ENCODE measurements around the gene QARS1.

The QARS1 gene

DNA sequence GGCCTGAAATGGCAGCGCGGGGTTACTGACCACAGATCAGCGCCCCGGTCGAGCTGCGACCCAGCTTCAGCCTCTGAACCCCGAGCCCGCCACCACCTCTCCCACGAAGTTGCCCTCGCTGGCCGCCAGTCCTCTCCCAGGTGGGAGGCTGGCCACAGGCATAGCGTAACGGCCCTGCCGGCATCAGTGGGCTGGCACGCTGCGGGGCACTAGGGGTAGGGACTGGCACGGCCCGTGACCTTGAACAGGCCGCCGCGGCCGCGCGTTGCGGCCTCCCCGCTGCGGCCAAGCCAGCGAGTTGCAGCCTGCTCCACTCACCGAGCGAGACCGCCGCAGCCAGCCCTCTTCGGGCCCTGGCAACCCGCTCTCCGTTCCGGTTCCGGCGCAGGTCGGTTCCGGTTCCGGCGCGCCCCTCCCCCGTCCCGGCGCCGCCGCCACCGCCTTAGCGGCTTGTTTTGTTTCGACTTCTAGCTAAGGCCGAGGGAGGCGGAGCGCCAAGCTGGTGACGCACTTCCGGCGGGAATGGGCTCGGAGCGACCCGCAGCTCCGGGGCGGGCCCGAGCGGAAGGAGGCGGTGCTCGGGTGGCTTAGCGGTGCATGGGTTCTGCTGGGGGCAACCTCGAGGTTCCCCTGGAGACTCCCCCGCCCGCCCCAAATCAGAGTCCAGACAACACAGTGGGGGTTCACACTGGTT is 16.0 kb upstream of the QARS1 start, which contains the start of gene USP19:
Gene USP19 (minus strand): TSS at position 386 of the 694 bp plus-strand sequence. CDS start 1,678 bp downstream, outside the sequence.
- DNase-seq: peak; percentile 91

DNA sequence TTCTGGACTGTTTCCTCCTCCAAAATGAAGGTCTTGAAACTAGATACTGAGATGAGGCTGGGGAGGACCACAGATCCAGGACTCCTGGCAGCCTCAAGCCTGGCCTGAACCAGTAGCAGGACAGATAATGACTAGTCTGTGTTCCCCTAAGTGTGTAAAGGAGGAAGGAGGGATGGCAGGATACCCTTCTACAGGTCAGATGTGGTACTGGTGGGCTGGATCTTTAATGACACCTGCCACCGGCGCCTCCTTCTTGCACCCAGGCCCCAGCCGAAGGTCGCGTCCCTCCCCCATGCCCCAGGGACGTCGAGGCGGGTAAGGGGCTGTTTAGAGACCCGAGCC is 15.5 kb upstream of the QARS1 start:
- no peak for DNase-seq

DNA sequence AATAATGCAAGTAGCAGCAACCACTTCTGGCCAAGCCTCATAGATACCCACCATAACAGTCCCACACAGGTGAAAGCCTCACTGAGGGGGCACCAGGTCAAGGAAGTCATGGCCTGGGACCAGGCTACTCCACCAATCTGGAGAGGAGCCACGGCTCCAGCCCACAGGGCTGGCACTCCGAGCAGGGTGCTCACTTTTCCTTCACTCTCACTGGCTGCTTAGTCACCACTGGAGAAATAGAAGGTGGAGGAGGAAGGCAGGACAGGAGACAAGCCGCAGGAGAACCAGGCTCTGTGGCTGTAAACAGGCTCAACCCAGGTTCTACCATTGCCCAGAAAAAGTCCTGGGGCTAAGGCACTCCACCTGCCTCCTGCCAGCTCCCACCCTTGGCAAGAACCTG is 14.9 kb upstream of the QARS1 start:
- no peak for DNase-seq

DNA sequence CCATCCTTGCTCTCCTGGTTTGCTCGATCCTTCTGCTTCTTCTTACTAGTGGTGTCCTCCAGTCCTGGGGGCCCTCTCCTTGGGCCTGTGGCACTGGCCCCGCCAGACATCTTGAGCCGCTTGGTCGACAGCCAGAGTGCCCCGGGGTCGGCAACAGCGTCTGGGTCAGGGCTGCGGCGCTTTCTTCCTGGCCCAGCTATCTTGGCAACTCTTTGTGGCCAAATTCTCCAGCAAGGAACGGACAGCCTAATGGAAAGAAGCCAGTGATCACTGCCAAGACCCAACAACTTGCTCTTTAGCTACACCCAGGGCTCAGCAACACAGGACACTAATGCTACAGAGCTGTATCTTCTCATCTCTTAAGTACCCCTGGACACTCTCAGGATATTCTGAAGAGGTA is 14.5 kb upstream of the QARS1 start:
- DNase-seq: no peak

DNA sequence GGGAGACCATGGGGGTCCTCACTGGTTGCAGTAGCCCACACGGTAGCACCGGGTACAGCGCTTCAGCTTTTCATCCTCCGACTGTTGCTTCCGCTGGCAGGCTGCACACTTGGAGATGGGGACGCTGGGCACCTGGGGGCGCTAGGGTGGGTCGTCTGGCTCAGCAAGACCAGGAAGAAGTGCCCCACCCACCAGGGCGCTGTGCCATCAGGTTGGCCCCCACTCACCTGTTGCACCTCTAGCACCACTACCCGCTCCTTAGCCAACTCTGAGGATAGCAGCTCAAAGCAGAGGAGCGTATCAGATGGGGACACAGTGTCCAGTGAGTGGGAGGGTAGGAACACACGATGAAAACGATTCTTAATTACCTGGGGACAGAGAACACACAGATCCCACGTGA is 7.7 kb upstream of the QARS1 start:
- no peak for DNase-seq

DNA sequence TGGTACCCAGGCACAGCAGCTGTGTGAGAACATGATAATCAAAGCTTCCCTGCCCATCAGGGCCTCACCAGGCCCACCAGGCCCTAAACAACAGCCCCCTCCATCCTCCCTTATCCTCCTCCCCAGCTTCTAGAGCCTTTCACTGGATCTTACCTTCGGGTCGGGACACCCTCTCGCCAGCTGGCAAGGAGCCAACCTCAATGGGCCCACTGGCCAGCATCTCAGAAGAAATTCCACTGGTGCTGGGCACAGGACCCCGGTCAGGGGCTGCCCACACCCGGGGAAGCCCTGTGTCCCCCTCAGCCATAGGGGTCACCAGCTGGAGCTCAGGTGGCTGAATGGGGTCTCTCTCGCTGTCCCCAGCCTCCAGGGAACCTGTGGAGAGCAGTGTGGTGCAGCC is 6.8 kb upstream of the QARS1 start:
- DNase-seq: no peak

DNA sequence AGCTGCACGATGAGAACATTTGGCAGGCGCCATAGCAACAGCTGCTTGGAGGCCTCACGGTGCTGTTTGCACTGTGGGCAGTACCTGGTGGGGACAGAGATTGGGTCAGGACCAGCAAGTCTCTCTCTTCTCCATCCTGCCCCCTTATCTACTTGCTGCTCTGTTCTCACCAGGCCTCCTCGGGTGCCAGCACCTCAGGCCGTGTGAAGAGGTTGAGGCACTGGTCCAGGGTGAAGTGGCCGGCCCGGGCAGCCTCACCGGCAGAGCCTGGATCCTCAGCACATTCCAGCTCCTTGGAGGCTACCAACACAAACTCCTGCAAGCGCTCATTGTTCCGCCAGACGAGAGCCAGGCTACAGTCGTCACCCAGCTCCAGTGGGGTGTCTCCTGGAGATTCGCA is 6.2 kb upstream of the QARS1 start:
- no peak for DNase-seq

DNA sequence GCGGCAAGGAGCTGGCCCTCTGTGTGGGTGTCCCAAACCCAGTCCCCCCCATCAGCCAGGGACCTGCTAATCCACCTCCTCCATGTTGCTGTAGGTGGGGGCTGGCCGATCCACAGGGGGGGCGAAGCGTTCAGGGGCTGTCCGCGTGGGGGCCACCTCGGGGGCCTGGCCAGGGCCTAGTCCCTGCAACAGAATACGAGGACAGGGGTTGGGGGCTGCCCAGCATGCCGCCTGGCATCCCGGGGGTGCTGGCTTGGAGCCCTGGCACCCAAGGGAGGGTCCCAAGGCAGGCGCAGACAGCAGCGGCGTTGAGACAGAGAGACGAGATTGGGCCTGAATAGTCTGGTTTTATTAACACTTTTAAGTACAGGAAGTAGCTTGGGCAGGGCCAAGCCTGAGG is 3.8 kb upstream of the QARS1 start:
- DNase-seq: no peak

DNA sequence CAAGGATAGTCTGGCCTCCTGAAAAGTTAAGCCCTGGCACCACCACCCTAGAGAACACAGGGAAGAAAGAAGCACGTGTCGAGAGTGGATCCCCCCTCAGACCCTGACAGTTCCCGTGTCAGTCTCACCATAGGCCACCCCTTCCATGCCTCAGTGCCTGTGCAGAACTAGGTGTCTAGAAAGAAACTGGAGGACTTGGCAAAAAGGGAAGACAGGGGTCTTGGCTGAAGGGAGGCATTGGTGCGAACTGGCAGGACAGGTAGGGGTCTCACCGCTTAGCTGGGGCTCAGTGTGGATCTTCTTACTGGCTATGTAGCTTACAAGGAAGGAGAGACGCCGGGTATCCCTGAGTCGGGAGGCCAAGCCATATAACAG is 518 bp downstream of the QARS1 start:
- no peak for DNase-seq

DNA sequence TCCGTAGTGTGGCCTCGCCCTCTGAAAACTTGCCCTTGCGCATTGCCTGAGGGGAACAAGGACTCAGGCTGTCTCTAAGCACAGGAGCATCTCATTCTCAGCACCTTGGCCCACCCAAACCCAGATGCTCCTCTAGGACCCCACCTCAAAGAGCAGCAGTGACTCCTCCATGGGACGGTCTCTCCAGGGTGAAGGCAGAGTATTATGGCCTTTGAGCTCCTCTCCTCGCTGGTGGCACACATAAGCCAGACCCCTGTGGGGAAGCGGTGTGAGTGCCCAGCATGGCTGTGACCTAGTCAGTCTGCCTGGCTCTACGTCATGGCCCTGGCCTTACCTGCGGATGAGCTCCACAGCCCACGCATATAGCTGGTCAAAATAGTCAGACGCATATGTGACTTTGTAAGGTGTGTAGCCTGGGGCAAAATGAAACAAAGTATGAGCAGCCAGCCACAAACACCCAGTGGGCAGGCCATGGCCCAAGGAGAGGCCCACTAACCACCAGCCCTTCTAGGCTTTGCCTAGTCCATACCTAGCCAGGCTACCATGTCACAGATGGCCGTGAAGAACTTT is 4.4 kb downstream of the QARS1 start:
- no peak for DNase-seq

DNA sequence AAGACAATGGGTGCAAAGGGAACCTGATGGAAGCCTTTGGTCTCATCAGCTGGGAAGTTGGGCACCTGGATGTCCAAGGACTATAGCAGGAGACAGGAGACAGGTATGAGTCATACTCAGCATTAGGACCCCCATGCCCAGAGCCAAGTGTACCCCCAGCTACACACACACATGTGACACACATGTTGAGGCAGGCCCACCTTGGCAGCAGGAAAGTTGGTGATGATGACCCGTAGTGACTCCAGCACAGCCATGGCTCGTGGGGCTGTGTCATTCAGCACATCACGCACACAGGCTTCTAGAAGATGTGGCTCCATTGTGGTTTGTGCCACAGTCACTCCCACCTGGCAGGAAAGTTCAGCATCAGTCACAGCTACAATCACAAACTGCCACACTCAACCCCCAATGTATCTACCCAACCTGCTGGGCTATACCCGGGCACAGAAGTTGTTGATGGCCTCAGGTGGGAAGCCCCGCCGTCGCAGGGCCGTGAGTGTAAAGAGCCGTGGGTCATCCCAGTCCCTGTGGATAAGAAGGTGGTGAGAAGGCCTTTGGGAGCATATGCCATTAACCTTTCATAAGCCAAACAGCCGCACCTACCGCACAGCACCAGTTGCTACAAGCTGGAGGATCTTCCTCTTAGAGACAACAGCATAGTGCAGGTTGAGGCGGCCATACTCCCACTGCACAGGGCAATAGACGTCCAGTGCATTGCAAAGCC is 5.5 kb downstream of the QARS1 start:
- DNase-seq: no peak

DNA sequence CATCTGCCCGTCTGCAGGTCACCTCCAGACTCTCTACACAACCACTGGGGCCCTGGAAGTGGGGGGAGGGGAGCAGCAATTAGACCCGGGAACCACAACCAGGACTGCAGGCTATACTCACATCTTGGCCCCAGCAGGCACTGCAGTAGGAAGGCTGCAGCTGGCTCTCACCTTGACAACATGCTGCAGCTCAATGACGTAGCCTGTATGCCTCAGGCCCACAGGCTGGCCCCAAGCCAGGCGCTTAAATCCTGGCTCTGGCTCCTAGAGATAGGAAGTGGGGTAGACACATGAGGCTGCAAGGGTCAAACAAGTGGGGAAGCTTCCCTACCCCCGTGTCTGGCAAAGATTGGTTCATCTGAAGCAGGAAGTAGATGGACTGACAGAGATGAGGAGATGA is 6.1 kb downstream of the QARS1 start:
- peak; percentile 34 for DNase-seq

DNA sequence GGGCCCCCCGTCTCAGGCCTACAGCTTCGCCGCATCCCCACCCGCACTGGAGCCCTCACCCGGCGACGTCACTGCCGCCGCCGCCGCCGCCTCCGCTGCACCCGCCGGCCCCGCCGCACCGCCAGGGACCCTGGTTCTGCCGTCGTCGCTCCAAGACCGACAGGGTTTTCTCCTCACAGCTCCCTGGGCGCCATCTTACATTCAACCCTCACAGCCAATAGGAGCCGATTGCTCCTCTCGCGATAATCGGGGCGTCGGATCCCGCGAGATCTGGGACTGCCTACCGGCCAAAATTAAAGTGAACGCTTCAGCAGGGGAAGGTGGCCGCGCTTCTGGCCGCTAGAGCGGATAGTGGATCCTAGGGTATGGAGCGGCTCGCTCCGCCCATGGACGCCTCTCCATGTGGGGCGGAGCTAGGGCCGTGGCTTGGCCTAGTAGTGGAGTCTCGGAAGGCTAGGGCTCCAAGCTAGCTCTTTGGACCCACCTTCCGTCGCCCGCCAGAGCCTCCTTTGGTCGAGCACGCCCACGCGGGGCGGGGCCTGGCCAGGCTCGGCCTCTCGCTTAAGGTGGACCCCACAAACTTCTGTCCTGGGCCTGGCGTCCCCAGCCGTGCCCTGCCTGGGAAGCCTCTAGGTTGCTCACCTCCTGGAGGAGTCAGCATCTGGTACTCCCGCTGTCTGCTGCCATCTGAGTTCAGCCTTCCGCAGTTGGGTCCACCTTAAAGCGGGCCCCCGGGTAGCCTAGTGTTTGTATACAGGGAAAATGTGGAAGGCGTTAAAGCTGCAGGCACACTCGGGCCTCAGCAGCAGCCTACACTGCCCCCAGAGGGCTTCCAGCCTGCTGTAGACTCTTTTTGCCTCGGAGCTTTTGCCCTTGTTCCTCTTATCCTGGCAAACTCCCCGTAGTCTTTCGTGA is 10.4 kb downstream of the QARS1 start, which contains the start of gene QRICH1:
Gene QRICH1 (minus strand): TSS at position 219 of the 915 bp plus-strand sequence. CDS start 17,054 bp downstream, outside the sequence.
- DNase-seq: peak; percentile 99

DNA sequence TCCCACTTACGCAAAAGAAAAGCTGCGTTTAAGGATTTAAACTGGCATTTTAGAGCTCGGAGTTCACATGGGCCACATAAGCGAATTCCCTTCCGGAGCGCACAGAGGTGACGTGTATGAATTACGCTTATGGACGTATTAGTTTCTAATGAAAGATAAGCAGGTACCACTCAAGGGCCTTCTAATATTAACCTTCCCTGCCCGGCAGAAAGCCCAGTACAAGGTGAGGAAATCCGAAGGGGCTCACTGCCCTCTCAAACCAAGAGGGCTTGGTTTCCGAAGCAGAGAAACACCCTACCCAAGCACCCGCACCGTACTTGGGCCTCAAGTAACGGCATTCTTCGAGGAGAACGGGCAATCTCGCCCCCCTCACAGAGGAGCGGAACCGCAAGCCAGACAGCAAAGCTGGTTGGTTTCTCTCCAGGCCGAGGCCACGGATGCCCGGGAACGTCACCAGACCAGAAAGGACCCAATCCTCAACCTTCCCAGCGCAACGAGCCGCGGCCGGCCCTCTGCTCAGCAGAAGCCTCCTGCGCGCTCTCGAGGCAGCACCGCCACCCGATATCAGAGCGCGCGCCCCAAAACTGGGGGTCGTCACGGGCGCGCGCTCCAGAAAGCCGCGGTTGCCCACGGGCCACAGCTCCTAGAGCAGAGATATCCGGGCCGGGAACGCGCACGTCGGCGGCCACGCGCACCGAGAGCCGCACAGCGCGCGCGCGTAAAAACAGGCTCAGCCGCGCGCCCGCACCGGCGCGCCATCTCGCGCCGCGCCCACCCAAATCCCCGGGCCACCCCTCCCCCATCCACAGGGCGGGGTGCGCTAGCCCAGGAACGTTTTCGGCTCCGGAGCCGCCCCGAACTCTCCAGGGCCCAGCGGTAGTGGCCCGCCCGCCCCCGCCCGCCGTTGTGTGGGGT is 11.4 kb downstream of the QARS1 start:
- DNase-seq: peak; percentile 74

DNA sequence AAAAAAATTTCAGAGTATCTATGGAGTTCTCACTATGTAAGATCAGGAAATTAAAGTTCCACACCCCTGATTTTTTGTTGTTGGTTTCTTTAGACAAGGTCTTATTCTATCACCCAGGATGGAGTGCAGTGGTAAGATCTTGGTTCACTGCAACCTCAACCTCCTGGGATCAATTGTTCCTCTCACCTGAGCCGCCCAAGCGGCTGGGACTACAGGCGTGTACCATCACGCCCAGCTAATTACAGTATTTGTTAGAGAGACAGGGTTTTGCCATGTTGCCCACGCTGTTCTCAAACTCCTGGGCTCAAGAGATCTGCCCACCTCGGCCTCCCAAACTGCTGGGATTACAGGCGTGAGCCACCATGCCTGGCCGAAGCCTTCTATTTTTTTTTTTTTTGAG is 23.1 kb downstream of the QARS1 start:
- DNase-seq: no peak

DNA sequence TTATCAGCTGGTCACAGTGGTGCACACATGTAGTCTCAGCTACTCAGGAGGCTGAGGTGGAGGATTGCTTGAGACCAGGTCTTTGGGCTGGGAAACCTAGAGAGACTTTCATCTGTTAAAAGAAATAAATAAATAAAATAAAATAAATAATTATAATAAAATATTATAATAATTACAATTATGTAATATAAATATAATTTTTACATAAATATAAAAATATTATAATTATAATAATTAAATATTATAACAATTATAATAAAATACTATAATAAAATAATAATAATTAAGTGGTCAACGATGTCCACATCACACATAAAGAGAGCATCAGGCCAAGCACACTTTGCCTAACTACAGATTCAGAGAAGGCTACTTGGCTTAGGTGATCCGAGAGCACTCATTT is 25.3 kb downstream of the QARS1 start:
- no peak for DNase-seq

DNA sequence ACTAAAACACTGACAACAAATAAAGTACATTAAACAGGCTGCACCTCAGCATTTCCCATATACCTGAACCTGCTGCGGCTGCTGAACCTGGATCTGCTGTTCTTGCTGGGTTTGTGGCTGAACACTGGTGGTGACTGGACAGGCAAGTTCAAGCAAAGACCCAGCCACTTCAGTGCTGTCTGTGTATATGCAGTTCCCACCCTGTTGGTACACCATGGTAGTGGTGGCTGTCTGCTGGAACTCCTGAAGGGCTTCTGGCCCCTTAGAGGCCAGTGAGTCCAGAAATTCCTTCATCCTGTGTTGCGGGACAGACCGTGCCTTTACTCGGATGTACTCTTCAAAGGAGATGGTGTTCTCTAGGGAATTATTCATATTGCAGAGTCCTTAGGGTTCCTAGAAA is 27.9 kb downstream of the QARS1 start:
- no peak for DNase-seq

DNA sequence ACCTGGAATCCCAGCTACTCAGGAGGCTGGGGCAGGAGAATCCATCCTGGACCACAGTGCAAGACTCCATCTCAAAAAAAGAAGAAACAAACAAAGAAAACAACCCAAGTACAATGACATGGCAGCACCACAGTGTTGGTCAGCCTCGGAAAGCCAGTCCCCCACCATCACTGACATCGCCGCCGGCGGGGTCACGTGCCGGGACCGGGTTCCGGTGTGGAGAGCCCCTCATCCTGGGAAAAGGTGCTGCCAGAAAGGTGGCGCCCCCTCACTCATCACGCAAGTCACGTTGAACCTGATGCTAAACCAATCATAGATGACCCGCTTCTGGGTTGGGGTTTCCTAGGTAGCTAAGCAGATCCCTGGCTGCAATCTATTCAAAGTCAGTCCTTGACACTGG is 28.4 kb downstream of the QARS1 start:
- no peak for DNase-seq

DNA sequence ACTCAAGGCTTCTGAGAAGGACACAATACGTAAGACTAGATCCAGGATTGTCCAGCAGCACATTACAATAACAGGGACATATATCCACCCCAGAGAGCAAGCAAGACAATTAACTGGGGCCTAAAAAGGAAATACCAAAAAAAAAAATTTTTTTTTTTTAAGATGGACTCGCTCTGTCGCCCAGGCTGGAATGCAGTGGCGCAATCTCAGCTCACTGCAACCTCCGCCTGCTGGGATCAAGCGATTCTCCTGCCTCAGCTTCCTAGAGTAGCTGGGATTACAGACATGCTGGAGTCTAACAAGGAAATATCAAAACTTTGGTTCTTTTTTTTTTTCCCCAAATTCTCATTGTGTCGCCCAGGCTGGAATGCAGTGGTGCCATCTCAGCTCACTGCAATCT is 46.5 kb downstream of the QARS1 start:
- no peak for DNase-seq

DNA sequence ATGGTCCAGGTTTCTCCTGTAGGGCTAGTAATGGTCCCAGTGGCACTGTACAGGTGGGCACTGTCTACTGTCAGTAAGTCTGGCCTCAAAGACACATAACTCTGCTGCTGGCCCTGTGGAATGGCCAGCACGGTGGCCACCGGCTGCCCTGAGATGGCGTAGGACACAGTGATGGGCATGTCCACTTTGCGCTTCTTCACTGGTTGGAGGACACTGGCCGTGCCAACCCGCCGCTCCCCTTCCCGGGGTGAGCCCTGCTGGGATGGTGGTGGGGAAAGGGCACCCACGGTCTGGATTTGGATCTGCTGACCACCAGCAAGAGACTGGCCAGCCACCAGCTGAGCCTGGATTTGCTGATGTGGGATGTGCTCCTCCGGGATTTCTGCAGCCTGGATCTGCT is 47.3 kb downstream of the QARS1 start:
- DNase-seq: no peak

DNA sequence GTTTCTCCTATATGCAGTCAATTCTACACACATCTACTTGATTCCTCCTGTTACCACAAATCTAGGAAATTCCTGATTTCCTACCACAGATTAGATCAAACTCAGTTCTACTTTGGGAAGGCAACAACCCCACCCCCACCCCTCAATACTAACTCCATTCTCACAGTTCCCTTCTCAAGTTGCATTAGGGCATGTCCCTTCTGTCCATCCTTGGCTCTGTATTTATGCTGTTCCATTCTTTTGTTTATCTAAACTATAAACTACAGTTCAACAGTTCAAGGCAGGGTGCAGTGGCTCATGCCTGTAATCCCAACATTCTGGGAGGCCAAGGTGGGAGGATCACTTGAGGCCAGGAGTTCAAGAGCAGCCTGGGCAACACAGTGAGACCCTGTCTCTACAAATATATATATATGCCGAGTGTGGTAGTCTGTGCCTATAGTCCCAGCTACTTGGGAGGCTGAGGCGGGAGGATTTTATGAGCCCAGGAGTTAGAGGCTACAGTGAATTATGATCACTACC is 50.2 kb downstream of the QARS1 start:
- no peak for DNase-seq

DNA sequence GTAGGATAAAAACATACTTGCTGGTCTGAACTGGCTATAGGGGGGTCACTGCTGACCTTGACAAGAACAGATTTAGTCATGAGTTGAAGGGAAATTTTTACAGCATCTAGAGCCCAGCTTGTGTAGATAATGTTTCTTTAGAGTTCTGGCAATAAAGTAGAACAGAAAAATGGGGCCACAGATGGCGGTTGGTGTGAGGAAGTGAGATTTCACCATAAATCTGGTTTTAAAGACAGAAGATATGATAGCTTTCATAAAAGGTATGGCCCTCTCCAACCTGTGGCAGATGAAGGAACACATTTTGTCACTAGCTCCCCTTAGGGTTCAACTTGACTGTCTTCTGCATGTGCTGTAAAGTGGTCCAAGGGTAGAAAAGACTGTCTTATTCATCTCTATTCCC is 51.0 kb downstream of the QARS1 start:
- no peak for DNase-seq

Data from fibroblast of skin of abdomen (primary cell).